IMR-90 (cell line): Measurements from ENCODE around the gene EIF4EBP2. TPM values are rescaled to one million over a fixed set of nuclear protein-coding genes. Genes with fewer than 3 reads are reported as not detected.

Experiments
- ATAC-seq: fragments of 200-7000 bp; cut with Tn5 transposase; 2 replicates; pipeline ENCODE4 v1.9.1; 2020; ENCODE audit warnings: low read depth, mild to moderate bottlenecking, moderate library complexity
- BruUV-seq: library from RNA; stranded (reverse); fragments of 400-500 nt; replicated peaks from 2 replicates; lab custom pipeline; 2021; lab: Mats Ljungman, UMichigan
- CTCF ChIA-PET: fragments of 300-600 bp; formaldehyde crosslinking; extraction: SDS; loops from one replicate; lab custom pipeline; 2021; ENCODE audit warnings: antibody characterized with exemption; lab: Yijun Ruan, JAX
- POLR2A ChIA-PET: fragments of 300-600 bp; sonication (Branson Sonifier 250); formaldehyde crosslinking; loops from one replicate; lab custom pipeline; 2022; ENCODE audit warnings: antibody characterized with exemption; ENCODE audit not compliant: unreplicated experiment; lab: Charles Lee
- DNase-seq: peaks from one replicate; pipeline ENCODE4 v3.0.0; 2013
- H2AFZ ChIP-seq: replicated peaks from 2 replicates; pipeline ENCODE3; 2013; ENCODE audit warnings: low read length, mild to moderate bottlenecking; ENCODE audit not compliant: poor library complexity
- H2AK5ac ChIP-seq: 2 replicates; pipeline ENCODE4 v1.6.1; 2013; ENCODE audit warnings: low read depth, low read length, inconsistent platforms
- H2AK9ac ChIP-seq: replicated peaks from 2 replicates; pipeline ENCODE3; 2013; ENCODE audit warnings: mild to moderate bottlenecking, low read depth, low read length, moderate library complexity; ENCODE audit not compliant: poor library complexity
- H2BK120ac ChIP-seq: 2 replicates; pipeline ENCODE4 v1.6.1; 2013; ENCODE audit warnings: low read depth, low read length, inconsistent platforms
- H2BK15ac ChIP-seq: 3 replicates; pipeline ENCODE4 v1.6.1; 2013; ENCODE audit warnings: low read depth, low read length, inconsistent platforms
- H2BK20ac ChIP-seq: 2 replicates; pipeline ENCODE4 v1.6.1; 2013; ENCODE audit warnings: low read depth, mild to moderate bottlenecking, inconsistent platforms, low read length, moderate library complexity
- H2BK5ac ChIP-seq: 2 replicates; pipeline ENCODE4 v1.6.1; 2013; ENCODE audit warnings: mild to moderate bottlenecking, low read depth, low read length, inconsistent platforms; ENCODE audit not compliant: poor library complexity, severe bottlenecking
- H3K14ac ChIP-seq: replicated peaks from 2 replicates; pipeline ENCODE4 v1.6.1; 2013; ENCODE audit warnings: low read depth, low read length, inconsistent platforms
- H3K18ac ChIP-seq: 2 replicates; pipeline ENCODE4 v1.6.1; 2013; ENCODE audit warnings: low read depth, low read length, control low read depth
- H3K23ac ChIP-seq: 2 replicates; pipeline ENCODE4 v1.6.1; 2013; ENCODE audit warnings: low read depth, low read length, inconsistent platforms
- H3K27ac ChIP-seq: 2 replicates; pipeline ENCODE4 v1.5.1; 2013; ENCODE audit warnings: mild to moderate bottlenecking, control low read depth, low read length; ENCODE audit not compliant: insufficient read depth
- H3K27me3 ChIP-seq: 2 replicates; pipeline ENCODE4 v1.6.1; 2013; ENCODE audit warnings: low read length; ENCODE audit not compliant: control insufficient read depth, insufficient read depth
- H3K36me3 ChIP-seq: 2 replicates; pipeline ENCODE4 v1.6.1; 2013; ENCODE audit warnings: low read length, mixed read lengths; ENCODE audit not compliant: control insufficient read depth, insufficient read depth
- H3K4ac ChIP-seq: 2 replicates; pipeline ENCODE4 v1.6.1; 2013; ENCODE audit warnings: low read depth, low read length, inconsistent platforms
- H3K4me1 ChIP-seq: 2 replicates; pipeline ENCODE4 v1.6.1; 2013; ENCODE audit warnings: low read length, mixed read lengths; ENCODE audit not compliant: control insufficient read depth, insufficient read depth
- H3K4me2 ChIP-seq: 2 replicates; pipeline ENCODE4 v1.6.1; 2013; ENCODE audit warnings: low read depth, mild to moderate bottlenecking, control low read depth, low read length, moderate library complexity
- H3K4me3 ChIP-seq: 2 replicates; pipeline ENCODE4 v1.5.1; 2013; ENCODE audit warnings: low read depth, mild to moderate bottlenecking, control low read depth, low read length, moderate library complexity; ENCODE audit not compliant: insufficient read depth
- H3K56ac ChIP-seq: 2 replicates; pipeline ENCODE4 v1.6.1; 2013; ENCODE audit warnings: low read length, inconsistent platforms; ENCODE audit not compliant: insufficient read depth; ENCODE audit errors: extremely low read depth
- H3K79me1 ChIP-seq, 2 experiments: 2 replicates each; pipeline ENCODE4 v1.6.1; 2013; ENCODE audit warnings: low read length in 2 of 2, inconsistent platforms in 1 of 2, low read depth in 1 of 2
- H3K9ac ChIP-seq: 2 replicates; pipeline ENCODE4 v1.6.1; 2013; ENCODE audit warnings: low read depth, low read length, control low read depth
- H3K9me1 ChIP-seq: 2 replicates; pipeline ENCODE4 v1.6.1; 2013; ENCODE audit warnings: low read length, inconsistent platforms; ENCODE audit not compliant: insufficient read depth
- H3K9me3 ChIP-seq: 2 replicates; pipeline ENCODE4 v1.6.1; 2013; ENCODE audit warnings: low read length; ENCODE audit not compliant: control insufficient read depth, insufficient read depth
- H4K20me1 ChIP-seq: 2 replicates; pipeline ENCODE4 v1.6.1; 2013; ENCODE audit warnings: low read length, inconsistent platforms; ENCODE audit not compliant: insufficient read depth
- H4K5ac ChIP-seq: 2 replicates; pipeline ENCODE4 v1.6.1; 2013; ENCODE audit warnings: mild to moderate bottlenecking, low read depth, low read length, control low read depth
- H4K8ac ChIP-seq, 2 experiments: 2 replicates each; pipeline ENCODE4 v1.6.1; 2013; ENCODE audit warnings: low read depth in 2 of 2, low read length in 2 of 2, control low read depth in 1 of 2, inconsistent platforms in 1 of 2
- H4K91ac ChIP-seq: 2 replicates; pipeline ENCODE4 v1.6.1; 2013; ENCODE audit warnings: low read depth, low read length, inconsistent platforms; ENCODE audit not compliant: insufficient read depth
- BHLHE40 ChIP-seq: fragments of 150-350 bp; IDR thresholded peaks from 2 replicates; pipeline ENCODE4 v1.6.1; 2016; ENCODE audit warnings: mild to moderate bottlenecking, low read depth, low read length
- MAZ ChIP-seq: IDR thresholded peaks from 2 replicates; pipeline ENCODE4 v1.6.1; 2012; ENCODE audit warnings: low read depth, mild to moderate bottlenecking, low read length, improper control_type of control experiment, moderate library complexity, borderline replicate concordance
- MXI1 ChIP-seq: IDR thresholded peaks from 2 replicates; pipeline ENCODE4 v1.6.1; 2012; ENCODE audit warnings: low read depth, mild to moderate bottlenecking, low read length, moderate library complexity, borderline replicate concordance
- NFE2L2 ChIP-seq: fragments of 150-350 bp; IDR thresholded peaks from 2 replicates; pipeline ENCODE4 v1.6.1; 2016; ENCODE audit warnings: low read depth, mild to moderate bottlenecking, low read length
- POLR2A ChIP-seq: IDR thresholded peaks from 2 replicates; pipeline ENCODE4 v1.6.1; 2012; ENCODE audit warnings: mild to moderate bottlenecking, low read depth, low read length
- RAD21 ChIP-seq: IDR thresholded peaks from 2 replicates; pipeline ENCODE4 v1.6.1; 2012; ENCODE audit warnings: low read length, improper control_type of control experiment
- RCOR1 ChIP-seq: IDR thresholded peaks from 2 replicates; pipeline ENCODE4 v1.6.1; 2012; ENCODE audit warnings: mild to moderate bottlenecking, low read length, improper control_type of control experiment; ENCODE audit not compliant: insufficient replicate concordance
- RFX5 ChIP-seq: IDR thresholded peaks from 2 replicates; pipeline ENCODE4 v1.8.0; 2012; ENCODE audit warnings: low read depth, mild to moderate bottlenecking, low read length, moderate library complexity
- SMC3 ChIP-seq: fragments of 150-350 bp; IDR thresholded peaks from 2 replicates; pipeline ENCODE4 v1.6.1; 2016; ENCODE audit warnings: low read depth, mild to moderate bottlenecking, antibody characterized with exemption, low read length, moderate library complexity
- WGBS, 2 experiments: methylation state at CpG; one replicate each; pipeline versions ENCODE4 v1.1.5 to v1.1.7; 2013; ENCODE audit warnings: missing lambda C conversion rate in 2 of 2; ENCODE audit not compliant: insufficient read length in 1 of 2; ENCODE audit errors: extremely low coverage in 2 of 2; 5-methylcytosine and 5-hydroxymethylcytosine counted together
- dilution Hi-C: fragments of 300-500 bp; cut with HindIII; formaldehyde crosslinking; loops from one replicate; pipeline ENCODE4 v1.14.3; 2018; ENCODE audit warnings: low sequenced_read_pairs; ENCODE audit not compliant: unreplicated experiment
- in situ Hi-C: fragments of 300-500 bp; cut with MboI; formaldehyde crosslinking; loops from 3 replicates; pipeline ENCODE4 v1.14.3; 2019; ENCODE audit warnings: low sequenced_read_pairs, inconsistent platforms, mixed read lengths
- intact Hi-C: fragments of 100-400 bp; cut with micrococcal nuclease; formaldehyde crosslinking; loops from 2 replicates; pipeline ENCODE4 v1.10.0; 2022
- polyA plus RNA-seq, 3 experiments: library from polyadenylated mRNA; depleted of rRNA; stranded (reverse); fragments of >200 nt; gene quantifications; 2 replicates each; pipeline ENCODE4 v1.2.3, GENCODE V29; 2012; ENCODE audit warnings: low replicate concordance in 1 of 3
- total RNA-seq: library from RNA; depleted of rRNA; stranded (reverse); fragments of >200 nt; gene quantifications from 2 replicates; pipeline ENCODE4 v1.2.3, GENCODE V29; 2012
- TF ChIP-seq, protein P1 (sequence below): conservative IDR thresholded peaks from 2 replicates; pipeline ENCODE4 v1.5.1; 2012; ENCODE audit warnings: mild to moderate bottlenecking, low read depth, low read length, improper control_type of control experiment

Gene EIF4EBP2
- total and polyA plus RNA-seq, 2 of the 4 experiments (the other 2 are of a cell fraction): 13.7 to 15.6 TPM

DNA sequence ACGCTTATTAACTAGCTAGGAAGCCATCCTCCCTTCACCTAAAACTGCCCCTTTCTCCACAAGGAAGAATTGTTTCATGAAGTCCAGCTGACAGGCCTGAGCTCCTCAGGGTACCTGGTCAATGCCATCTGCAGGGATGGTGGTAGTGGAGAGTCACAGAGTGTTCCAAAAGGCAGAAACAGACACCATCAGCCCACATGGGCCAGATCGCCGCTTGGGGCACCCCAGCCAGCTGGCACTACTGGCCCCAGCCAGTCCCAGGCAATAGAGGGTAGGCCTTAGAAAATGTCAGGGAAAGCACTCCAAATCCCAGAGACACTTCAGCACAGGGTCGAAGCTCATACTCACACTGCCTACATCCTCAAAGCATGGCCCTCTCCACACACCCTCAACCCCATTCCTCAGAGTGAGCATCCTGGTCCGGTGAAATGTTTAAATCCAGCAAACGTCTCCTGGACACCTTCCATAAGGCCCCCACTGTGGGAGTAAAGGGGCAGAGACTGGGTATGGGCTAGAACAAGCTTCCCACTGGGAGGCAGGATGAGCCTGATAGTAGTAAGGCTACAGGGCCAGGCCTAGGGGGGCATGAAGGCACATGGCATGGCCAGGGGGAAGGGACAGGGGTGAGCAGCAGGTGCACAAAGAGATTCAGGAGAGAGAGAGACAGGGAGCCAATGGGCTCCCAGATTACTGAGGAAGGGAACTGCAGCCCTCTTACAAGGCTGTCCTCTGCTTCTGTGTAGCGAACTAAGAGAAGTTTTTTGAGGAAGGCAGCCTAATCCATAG is 23.4 kb upstream of the EIF4EBP2 start (continued):
- no peak for TF ChIP-seq NFE2L2

DNA sequence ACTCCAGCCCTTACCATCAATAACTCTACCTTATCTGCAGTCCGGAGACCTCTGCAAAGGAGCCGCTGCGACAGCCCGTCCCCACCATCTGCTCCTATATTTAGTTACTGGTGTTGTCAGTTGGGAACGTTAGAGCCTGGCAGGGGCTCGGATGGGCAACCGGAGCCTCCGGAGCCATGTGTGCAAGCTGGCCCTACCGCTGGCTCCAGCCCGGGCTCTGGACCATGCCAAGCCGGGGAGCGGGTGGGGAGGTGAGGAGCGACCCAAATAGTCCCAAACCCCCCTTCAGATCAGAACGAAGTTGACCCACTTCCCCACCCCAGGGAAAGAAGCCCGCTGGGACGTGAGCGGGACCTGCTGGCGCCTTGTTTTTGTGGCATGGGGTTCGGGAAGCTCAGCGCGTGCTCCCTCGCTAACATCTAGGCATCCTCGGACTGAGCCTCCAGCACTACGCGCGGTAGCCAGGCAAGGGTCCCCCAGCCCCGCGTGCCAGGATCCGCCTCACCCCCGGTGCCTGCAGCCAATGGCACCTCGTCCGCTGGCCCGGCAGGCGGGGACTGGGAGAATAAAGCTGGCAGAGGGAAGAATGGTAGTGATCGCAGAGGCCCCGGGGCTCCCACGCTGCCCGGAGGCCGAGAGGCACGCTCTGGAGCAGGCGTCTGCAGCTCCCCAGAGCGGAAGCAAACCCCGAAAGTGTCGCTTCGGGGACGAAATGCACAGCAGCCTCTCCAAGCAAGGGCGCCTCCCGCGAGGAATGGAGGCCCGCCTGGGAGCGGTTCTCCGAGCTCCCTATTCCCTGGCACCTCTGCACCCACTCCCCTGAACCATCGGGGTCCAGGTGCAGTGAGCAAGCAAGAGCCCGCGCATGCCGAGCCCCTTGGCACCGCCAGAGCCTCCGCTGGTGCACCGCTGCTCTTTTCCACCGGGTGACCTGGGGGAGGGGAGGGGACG is 22.2 kb upstream of the EIF4EBP2 start:
- H3K4ac ChIP-seq: peak overlapping the region; percentile 84
- peak overlapping the region; percentile 77 for H3K4me3 ChIP-seq
- H2BK20ac ChIP-seq: no peak overlapping the region
- peak overlapping the region; percentile 54 for H2AK5ac ChIP-seq
- peak overlapping the region; percentile 74 for H3K9ac ChIP-seq
- DNase-seq: peak; percentile 13
- H3K79me1 ChIP-seq: peaks cover 0 to 26% of the 10 kb centered on the region in 2 experiments; a peak in 2 of 4 replicates
- H3K56ac ChIP-seq: peak overlapping the region; percentile 48; the same call in 1 of the 2 replicates
- ChIA-PET POLR2A (no interaction called here), CTCF (no interaction called here)
- peak overlapping the region; percentile 44 for H2BK120ac ChIP-seq
- peak overlapping the region; percentile 86 for H3K4me2 ChIP-seq
- no peak overlapping the region for H4K91ac ChIP-seq
- peak overlapping the region; percentile 52 for H3K27ac ChIP-seq
- no peaks in the 10 kb centered on the region for H3K27me3 ChIP-seq
- no TSS peak for BruUV-seq
- peak; percentile 22 for ATAC-seq
- peak overlapping the region; percentile 99 for H2AFZ ChIP-seq
- peaks cover 3% of the 10 kb centered on the region; the same call in 1 of the 2 replicates for H4K20me1 ChIP-seq
- dilution Hi-C loops: no loop called here
- H3K18ac ChIP-seq: no peak overlapping the region
- in situ Hi-C loops: no loop called here
- WGBS, 2 experiments: 1% methylated on average over 19 of the region's 61 CpGs; no CpG with 5 or more reads in 1 of the 2 experiments
- H3K36me3 ChIP-seq: no peaks in the 10 kb centered on the region
- peaks cover 14% of the 10 kb centered on the region for H3K4me1 ChIP-seq
- H3K23ac ChIP-seq: peak overlapping the region; percentile 92
- H2BK5ac ChIP-seq: no peak overlapping the region
- peak overlapping the region; percentile 90 for H2AK9ac ChIP-seq
- peak overlapping the region; percentile 85 for H3K14ac ChIP-seq
- H4K5ac ChIP-seq: no peak overlapping the region
- intact Hi-C loops: loop anchor here (1.0 kb wide), 1 partner anchor 23 kb away; the partner anchor contains the start of gene EIF4EBP2
- H4K8ac ChIP-seq: peak overlapping the region; percentile 46 to 64; a peak in 3 of 4 replicates
- H3K9me1 ChIP-seq: peaks cover 11% of the 10 kb centered on the region
- H3K9me3 ChIP-seq: peaks cover 2% of the 10 kb centered on the region; the same call in 1 of the 2 replicates
- no peak overlapping the region for H2BK15ac ChIP-seq
- TF ChIP-seq, protein P1, sequence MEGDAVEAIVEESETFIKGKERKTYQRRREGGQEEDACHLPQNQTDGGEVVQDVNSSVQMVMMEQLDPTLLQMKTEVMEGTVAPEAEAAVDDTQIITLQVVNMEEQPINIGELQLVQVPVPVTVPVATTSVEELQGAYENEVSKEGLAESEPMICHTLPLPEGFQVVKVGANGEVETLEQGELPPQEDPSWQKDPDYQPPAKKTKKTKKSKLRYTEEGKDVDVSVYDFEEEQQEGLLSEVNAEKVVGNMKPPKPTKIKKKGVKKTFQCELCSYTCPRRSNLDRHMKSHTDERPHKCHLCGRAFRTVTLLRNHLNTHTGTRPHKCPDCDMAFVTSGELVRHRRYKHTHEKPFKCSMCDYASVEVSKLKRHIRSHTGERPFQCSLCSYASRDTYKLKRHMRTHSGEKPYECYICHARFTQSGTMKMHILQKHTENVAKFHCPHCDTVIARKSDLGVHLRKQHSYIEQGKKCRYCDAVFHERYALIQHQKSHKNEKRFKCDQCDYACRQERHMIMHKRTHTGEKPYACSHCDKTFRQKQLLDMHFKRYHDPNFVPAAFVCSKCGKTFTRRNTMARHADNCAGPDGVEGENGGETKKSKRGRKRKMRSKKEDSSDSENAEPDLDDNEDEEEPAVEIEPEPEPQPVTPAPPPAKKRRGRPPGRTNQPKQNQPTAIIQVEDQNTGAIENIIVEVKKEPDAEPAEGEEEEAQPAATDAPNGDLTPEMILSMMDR: no peak
- no peak for TF ChIP-seq RFX5
- no peak for TF ChIP-seq NFE2L2
- no peak for TF ChIP-seq RAD21
- no peak for TF ChIP-seq MXI1
- no peak for TF ChIP-seq RCOR1
- TF ChIP-seq POLR2A: no peak
- no peak for TF ChIP-seq MAZ
- no peak for TF ChIP-seq BHLHE40
- no peak for TF ChIP-seq SMC3
